SK-N-SH treated with all-trans-retinoic acid at 6 μM for 48 hours (cell line): Measurements from ENCODE around the gene CTIF.

Source experiments
- GLIS3 ChIP-seq: fragments of 250-450 bp; sonication (Bioruptor Pico); IDR thresholded peaks from 2 replicates; pipeline ENCODE4 v1.5.0; 2020; ENCODE audit warnings: mild to moderate bottlenecking, moderate library complexity
- ZC3H10 ChIP-seq: fragments of 250-450 bp; sonication (Bioruptor Pico); IDR thresholded peaks from 2 replicates; pipeline ENCODE4 v1.5.1; 2021; ENCODE audit warnings: mild to moderate bottlenecking, moderate library complexity
- ZNF8 ChIP-seq: fragments of 450-650 bp; formaldehyde crosslinking; IDR thresholded peaks from 2 replicates; pipeline ENCODE4 v1.5.0; 2020; ENCODE audit warnings: mild to moderate bottlenecking, moderate library complexity

DNA sequence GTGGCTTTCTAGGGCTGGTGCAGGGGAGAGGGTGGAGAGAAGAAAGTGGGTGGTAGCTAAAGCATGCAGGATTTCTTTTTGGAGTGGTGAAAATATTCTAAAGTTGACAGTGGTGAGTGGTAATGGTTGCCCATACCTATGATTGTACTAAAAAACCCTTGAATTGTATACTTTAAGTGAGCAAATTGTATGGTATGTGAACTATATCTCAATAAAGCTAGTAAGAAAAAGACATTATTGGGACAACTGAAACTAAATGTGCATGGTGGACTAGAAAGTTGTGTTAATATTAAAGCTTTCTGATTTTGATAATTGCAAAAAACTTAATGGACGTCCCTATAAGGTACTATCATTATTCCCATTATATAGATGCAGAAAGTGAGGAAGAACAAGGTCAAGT, 361.6 kb downstream of the CTIF start:
- TF ChIP-seq ZNF8 (CRISPR knock-in tag) = no peak
- no peak for TF ChIP-seq GLIS3 (CRISPR knock-in tag)
- TF ChIP-seq ZC3H10 (CRISPR knock-in tag) = no peak
